GM19240 (cell line): ENCODE measurements around the gene GPRC5C.

ENCODE experiments used
- DNase-seq: peaks from one replicate; pipeline ENCODE4 v3.0.0; 2011; ENCODE audit warnings: low spot score; ENCODE audit not compliant: insufficient read length

The GPRC5C gene

GRCh38 chr17:74452033-74452840 lies 20.3 kb downstream of the GPRC5C start:
- no peak for DNase-seq

GRCh38 chr17:74452841-74453661 lies 21.2 kb downstream of the GPRC5C start:
- DNase-seq = no peak

DNA sequence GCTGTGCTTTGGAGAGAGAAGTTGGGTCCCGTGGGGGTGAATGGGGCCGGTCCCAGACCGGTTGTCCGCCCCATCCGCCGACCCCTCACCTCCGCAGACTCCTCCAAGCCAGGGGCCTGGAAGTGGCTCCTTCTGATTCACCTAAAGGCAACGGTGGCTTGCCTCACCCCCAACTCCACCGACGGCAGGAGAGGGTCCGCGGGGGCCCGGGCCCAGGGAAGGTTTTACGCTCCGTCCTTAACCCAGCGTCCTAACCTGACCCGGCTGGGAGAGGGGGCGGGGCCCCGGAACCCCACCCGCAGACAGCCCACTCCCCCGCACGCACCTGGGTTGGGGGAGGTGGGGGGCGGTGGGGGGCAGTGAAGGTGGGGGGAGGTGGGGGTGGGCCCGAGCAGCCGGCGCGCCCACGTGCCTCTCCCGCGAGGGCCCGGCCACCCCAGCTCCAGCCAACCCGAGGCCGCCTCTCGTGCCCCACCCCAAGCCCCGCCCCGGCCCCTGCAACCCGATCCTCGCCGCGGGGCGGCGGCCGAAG lies 21.8 kb downstream of the GPRC5C start:
- no peak for DNase-seq

GRCh38 chr17:74454197-74455024 lies 22.5 kb downstream of the GPRC5C start:
- DNase-seq = peak; percentile 88

DNA sequence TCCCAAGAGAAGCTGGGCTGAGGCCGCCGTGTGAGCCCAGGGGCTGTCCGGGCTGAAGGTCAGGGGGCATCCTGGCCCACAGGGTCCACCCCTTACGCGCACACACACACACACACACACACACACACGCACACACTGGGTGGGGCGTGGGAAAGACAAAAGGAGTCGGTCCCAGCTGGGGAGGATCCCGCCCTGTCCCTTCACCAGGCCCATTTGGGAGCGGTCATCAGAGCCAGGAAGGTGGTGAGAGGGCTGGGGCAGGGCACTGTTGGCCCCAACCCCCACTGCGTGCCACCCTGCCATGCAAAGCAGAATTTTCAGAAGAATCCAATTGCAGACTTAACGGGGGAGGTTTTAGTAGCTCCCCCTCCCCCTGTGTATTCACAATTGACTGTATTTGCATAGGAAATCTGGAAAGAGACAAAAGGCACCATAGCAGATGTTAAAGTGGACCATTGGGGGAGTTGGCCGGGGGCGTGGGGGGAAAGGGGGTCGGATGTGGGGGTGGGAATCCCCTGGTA lies 23.2 kb downstream of the GPRC5C start:
- DNase-seq = no peak

DNA sequence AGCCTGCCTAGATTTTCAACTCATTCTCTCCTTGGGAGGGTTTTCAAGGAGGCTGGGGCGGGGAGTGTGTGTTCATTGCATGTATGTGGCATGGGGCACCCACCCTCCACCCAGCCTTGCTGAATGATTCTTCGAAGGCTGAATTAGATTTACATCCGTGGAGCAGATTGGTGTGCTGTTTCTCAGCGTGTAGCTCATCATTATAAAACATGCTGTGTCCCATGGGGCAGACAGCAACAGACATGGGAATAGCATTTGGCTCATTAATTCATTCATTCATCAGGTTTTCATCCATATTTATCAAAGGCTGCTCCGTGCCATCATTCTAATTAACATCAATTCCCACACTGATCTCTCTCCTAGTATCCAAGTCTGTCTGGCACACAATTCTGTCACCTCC lies 23.9 kb downstream of the GPRC5C start:
- DNase-seq = no peak

DNA sequence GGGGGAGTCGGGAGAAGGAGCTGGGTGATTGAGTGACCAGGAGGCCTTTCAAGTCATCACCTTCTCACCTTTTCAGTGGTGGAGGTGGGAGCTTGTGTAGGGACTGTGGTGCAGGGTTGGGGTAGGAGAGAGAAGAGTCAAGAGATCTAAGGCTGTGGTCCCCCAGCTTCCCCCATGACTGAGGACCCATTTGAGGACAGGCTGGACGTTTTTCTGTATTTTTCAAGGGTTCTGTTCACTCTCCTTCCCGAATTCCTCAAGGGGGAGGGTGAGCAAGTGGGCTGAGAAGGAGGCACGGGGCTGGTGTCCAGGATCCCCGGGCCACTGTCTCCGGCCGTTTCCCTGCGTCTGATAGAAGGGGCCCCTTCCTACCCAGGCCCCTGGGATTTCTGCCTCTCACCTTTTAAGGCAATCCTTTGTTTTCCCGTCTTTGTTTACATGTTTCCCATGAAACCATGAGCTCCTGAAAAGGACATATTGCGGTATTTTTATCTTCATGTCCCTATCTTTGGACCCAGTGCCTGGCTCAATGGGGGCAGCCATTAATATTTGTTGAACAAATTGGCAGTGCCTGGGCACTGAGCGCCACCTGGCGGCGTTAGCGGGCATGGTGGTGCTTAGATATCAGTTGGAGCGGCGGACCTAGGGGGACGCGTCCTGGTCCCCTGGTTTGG lies 25.4 kb downstream of the GPRC5C start:
- peak; percentile 64 for DNase-seq

GRCh38 chr17:74457820-74458166 lies 25.9 kb downstream of the GPRC5C start:
- no peak for DNase-seq

DNA sequence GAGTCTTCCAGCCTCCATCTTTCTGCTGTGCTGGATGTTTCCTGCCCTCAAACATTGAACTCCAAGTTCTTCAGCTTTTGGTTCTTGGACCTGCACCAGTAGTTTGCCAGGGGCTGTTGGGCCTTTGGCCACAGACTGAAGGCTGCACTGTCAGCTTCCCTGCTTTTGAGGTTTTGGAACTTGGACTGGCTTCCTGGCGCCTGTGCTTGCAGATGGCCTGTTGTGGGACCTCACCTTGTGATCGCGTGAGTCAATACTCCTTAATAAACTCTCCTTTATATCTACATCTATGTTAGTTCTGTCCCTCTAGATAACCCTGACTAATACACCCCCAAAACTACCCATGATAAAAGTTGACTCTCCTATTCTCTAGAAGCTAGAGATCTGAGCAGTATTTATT lies 26.9 kb downstream of the GPRC5C start:
- no peak for DNase-seq

DNA sequence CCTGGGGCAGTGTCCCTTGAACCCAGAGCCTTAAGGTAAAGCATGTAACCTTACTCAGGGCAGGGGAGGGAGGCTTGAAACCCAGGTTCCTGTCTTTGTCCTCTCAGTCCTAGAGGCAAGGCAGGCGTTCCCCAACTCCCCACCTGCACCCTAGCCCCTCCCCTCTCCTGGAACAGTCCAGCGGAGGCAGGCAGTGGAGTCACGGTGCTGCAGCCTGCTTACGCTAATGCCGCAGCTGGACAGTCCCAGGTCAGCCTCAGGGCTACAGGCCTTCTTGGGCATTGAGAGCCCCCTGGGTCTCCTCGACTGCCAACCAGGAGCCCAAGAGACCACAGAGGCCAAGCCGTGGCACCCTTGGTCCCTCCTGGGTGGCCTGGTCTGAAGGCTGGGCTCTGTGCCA lies 27.7 kb downstream of the GPRC5C start:
- DNase-seq = no peak

GRCh38 chr17:74460241-74460640 lies 28.4 kb downstream of the GPRC5C start:
- no peak for DNase-seq

DNA sequence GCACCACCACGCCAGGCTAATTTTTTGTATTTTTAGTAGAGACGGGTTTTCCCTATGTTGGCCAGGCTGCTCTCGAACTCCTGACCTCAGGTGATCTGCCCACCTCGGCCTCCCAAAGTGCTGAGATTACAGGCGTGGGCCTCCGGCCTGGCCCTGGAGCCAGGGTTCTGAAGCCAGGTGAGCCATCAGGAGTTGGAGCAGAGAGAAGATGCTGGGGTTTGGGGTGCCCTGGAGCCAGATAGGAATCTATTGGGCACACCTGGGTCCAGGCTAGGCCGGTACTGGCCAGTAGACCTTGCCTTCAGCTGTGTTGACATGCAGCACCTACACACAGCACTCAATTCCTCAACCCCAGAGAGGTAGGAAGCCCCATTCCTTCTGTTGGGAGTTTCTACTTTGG lies 29.1 kb downstream of the GPRC5C start:
- no peak for DNase-seq

DNA sequence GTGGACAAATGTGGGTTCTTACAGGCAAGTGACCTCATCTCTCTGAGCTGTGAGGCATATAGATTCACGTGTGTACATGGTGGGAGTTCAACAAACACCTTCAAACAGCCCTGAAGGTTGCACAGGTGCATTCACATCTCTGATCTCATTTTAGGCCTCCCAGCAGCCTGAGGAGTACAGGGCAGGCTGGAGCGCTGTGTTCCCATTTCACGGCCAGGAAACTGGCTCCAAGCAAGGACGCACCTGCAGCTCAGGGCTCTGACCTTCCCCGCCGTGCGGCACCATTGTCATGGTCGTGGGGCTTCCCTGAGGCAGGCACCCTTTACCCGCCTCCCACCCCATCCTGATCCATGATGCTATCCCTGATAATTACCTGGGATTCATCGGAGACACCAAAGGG lies 29.7 kb downstream of the GPRC5C start:
- DNase-seq = no peak

GRCh38 chr17:74464730-74465377 lies 33.0 kb downstream of the GPRC5C start:
- DNase-seq = no peak

GRCh38 chr17:74465378-74466110 lies 33.7 kb downstream of the GPRC5C start:
- no peak for DNase-seq

DNA sequence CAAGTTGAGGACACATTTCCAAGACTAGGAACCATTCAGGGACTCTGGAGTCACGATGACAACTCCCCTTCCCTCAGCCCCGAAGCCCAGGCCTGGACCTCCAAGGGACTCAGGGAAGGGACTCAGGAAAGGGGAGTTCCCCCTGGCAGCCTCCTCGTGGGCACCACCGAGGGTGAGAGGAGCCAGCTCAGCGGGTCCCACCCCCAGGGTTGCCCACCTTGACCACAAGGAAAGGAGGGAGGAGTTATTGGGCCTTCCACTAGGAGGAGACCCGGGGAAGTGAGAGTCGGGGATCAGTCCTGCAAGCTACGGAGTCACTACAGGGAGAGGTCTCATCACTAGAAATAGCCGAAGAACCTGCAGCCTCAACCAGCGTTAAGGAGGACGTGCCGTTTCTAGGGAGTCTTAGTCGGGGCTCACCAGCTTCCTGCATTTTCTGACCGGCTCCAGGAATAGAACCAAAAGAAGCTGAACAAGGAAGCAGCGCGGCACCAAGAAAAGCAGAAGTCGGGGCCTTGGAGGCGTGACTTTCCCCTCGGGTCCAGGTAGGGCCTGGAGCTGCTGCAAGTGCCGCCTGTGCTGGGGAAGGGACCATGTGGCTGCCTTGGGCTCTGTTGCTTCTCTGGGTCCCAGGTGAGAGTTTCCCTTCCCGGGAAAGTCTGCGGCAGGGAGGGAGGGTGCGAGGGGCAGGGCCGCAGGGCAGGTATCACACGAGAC lies 34.4 kb downstream of the GPRC5C start, which contains the start of gene CD300A:
Gene CD300A, plus strand, starts transcription at position 524 of the 717 bp plus-strand sequence. Its CDS starts 70 bp downstream, at position 594.
- no peak for DNase-seq

GRCh38 chr17:74466828-74467184 lies 34.9 kb downstream of the GPRC5C start:
- DNase-seq = no peak

DNA sequence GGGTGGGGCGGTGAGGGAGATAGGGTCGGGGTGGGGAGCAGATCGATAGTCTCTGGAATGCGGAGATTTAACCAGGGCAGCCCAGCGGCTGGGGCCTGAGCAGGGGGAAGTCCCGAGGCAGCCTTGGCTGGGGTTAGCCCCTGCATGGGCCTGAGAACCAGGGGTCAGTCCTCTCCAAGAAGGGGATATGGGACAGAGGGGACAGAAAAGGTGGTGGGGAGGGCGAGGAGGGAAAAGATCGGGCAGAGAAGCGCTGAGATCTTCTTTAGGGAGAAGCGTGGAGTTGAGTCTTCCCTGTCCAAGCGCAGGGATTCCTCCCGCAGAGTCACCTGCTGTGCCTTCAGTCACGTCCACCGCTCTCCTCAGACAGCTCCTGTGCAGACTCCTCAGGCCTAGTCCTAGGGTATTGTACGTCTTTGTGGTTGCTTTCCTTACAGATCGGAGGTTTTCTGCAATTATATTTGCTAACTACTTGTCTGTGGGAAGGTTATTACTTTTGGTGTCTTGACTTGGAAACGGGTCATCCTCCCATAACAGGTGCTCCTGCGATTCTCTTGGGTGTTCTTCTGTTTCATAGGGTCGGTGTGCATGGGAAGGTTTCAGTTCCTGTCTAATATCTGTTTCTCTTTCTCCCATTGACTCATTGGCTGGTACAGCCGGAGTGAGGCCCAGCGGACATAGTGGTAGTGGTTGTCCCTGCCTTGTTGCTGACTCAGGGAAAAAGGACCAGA lies 35.5 kb downstream of the GPRC5C start:
- peak; percentile 72 for DNase-seq
